IMR-90 (cell line): ENCODE data around the gene NOD1. TPM values are rescaled to one million over a fixed set of nuclear protein-coding genes. Genes with fewer than 3 reads are reported as not detected.

Experiments
- ATAC-seq: fragments of 200-7000 bp; cut with Tn5 transposase; 2 replicates; pipeline ENCODE4 v1.9.1; 2020; ENCODE audit warnings: low read depth, mild to moderate bottlenecking, moderate library complexity
- BruUV-seq: library from RNA; stranded (reverse); fragments of 400-500 nt; replicated peaks from 2 replicates; lab custom pipeline; 2021; lab: Mats Ljungman, UMichigan
- CTCF ChIA-PET: fragments of 300-600 bp; formaldehyde crosslinking; extraction: SDS; loops from one replicate; lab custom pipeline; 2021; ENCODE audit warnings: antibody characterized with exemption; lab: Yijun Ruan, JAX
- POLR2A ChIA-PET: fragments of 300-600 bp; sonication (Branson Sonifier 250); formaldehyde crosslinking; loops from one replicate; lab custom pipeline; 2022; ENCODE audit warnings: antibody characterized with exemption; ENCODE audit not compliant: unreplicated experiment; lab: Charles Lee
- DNase-seq: peaks from one replicate; pipeline ENCODE4 v3.0.0; 2013
- H2AFZ ChIP-seq: replicated peaks from 2 replicates; pipeline ENCODE3; 2013; ENCODE audit warnings: low read length, mild to moderate bottlenecking; ENCODE audit not compliant: poor library complexity
- H2AK5ac ChIP-seq: 2 replicates; pipeline ENCODE4 v1.6.1; 2013; ENCODE audit warnings: low read depth, low read length, inconsistent platforms
- H2AK9ac ChIP-seq: replicated peaks from 2 replicates; pipeline ENCODE3; 2013; ENCODE audit warnings: mild to moderate bottlenecking, low read depth, low read length, moderate library complexity; ENCODE audit not compliant: poor library complexity
- H2BK120ac ChIP-seq: 2 replicates; pipeline ENCODE4 v1.6.1; 2013; ENCODE audit warnings: low read depth, low read length, inconsistent platforms
- H2BK15ac ChIP-seq: 3 replicates; pipeline ENCODE4 v1.6.1; 2013; ENCODE audit warnings: low read depth, low read length, inconsistent platforms
- H2BK20ac ChIP-seq: 2 replicates; pipeline ENCODE4 v1.6.1; 2013; ENCODE audit warnings: low read depth, mild to moderate bottlenecking, inconsistent platforms, low read length, moderate library complexity
- H2BK5ac ChIP-seq: 2 replicates; pipeline ENCODE4 v1.6.1; 2013; ENCODE audit warnings: mild to moderate bottlenecking, low read depth, low read length, inconsistent platforms; ENCODE audit not compliant: poor library complexity, severe bottlenecking
- H3K14ac ChIP-seq: replicated peaks from 2 replicates; pipeline ENCODE4 v1.6.1; 2013; ENCODE audit warnings: low read depth, low read length, inconsistent platforms
- H3K18ac ChIP-seq: 2 replicates; pipeline ENCODE4 v1.6.1; 2013; ENCODE audit warnings: low read depth, low read length, control low read depth
- H3K23ac ChIP-seq: 2 replicates; pipeline ENCODE4 v1.6.1; 2013; ENCODE audit warnings: low read depth, low read length, inconsistent platforms
- H3K27ac ChIP-seq: 2 replicates; pipeline ENCODE4 v1.5.1; 2013; ENCODE audit warnings: mild to moderate bottlenecking, control low read depth, low read length; ENCODE audit not compliant: insufficient read depth
- H3K27me3 ChIP-seq: 2 replicates; pipeline ENCODE4 v1.6.1; 2013; ENCODE audit warnings: low read length; ENCODE audit not compliant: control insufficient read depth, insufficient read depth
- H3K36me3 ChIP-seq: 2 replicates; pipeline ENCODE4 v1.6.1; 2013; ENCODE audit warnings: low read length, mixed read lengths; ENCODE audit not compliant: control insufficient read depth, insufficient read depth
- H3K4ac ChIP-seq: 2 replicates; pipeline ENCODE4 v1.6.1; 2013; ENCODE audit warnings: low read depth, low read length, inconsistent platforms
- H3K4me1 ChIP-seq: 2 replicates; pipeline ENCODE4 v1.6.1; 2013; ENCODE audit warnings: low read length, mixed read lengths; ENCODE audit not compliant: control insufficient read depth, insufficient read depth
- H3K4me2 ChIP-seq: 2 replicates; pipeline ENCODE4 v1.6.1; 2013; ENCODE audit warnings: low read depth, mild to moderate bottlenecking, control low read depth, low read length, moderate library complexity
- H3K4me3 ChIP-seq: 2 replicates; pipeline ENCODE4 v1.5.1; 2013; ENCODE audit warnings: low read depth, mild to moderate bottlenecking, control low read depth, low read length, moderate library complexity; ENCODE audit not compliant: insufficient read depth
- H3K56ac ChIP-seq: 2 replicates; pipeline ENCODE4 v1.6.1; 2013; ENCODE audit warnings: low read length, inconsistent platforms; ENCODE audit not compliant: insufficient read depth; ENCODE audit errors: extremely low read depth
- H3K79me1 ChIP-seq, 2 experiments: 2 replicates each; pipeline ENCODE4 v1.6.1; 2013; ENCODE audit warnings: low read length in 2 of 2, inconsistent platforms in 1 of 2, low read depth in 1 of 2
- H3K9ac ChIP-seq: 2 replicates; pipeline ENCODE4 v1.6.1; 2013; ENCODE audit warnings: low read depth, low read length, control low read depth
- H3K9me1 ChIP-seq: 2 replicates; pipeline ENCODE4 v1.6.1; 2013; ENCODE audit warnings: low read length, inconsistent platforms; ENCODE audit not compliant: insufficient read depth
- H3K9me3 ChIP-seq: 2 replicates; pipeline ENCODE4 v1.6.1; 2013; ENCODE audit warnings: low read length; ENCODE audit not compliant: control insufficient read depth, insufficient read depth
- H4K20me1 ChIP-seq: 2 replicates; pipeline ENCODE4 v1.6.1; 2013; ENCODE audit warnings: low read length, inconsistent platforms; ENCODE audit not compliant: insufficient read depth
- H4K5ac ChIP-seq: 2 replicates; pipeline ENCODE4 v1.6.1; 2013; ENCODE audit warnings: mild to moderate bottlenecking, low read depth, low read length, control low read depth
- H4K8ac ChIP-seq, 2 experiments: 2 replicates each; pipeline ENCODE4 v1.6.1; 2013; ENCODE audit warnings: low read depth in 2 of 2, low read length in 2 of 2, control low read depth in 1 of 2, inconsistent platforms in 1 of 2
- H4K91ac ChIP-seq: 2 replicates; pipeline ENCODE4 v1.6.1; 2013; ENCODE audit warnings: low read depth, low read length, inconsistent platforms; ENCODE audit not compliant: insufficient read depth
- BHLHE40 ChIP-seq: fragments of 150-350 bp; IDR thresholded peaks from 2 replicates; pipeline ENCODE4 v1.6.1; 2016; ENCODE audit warnings: mild to moderate bottlenecking, low read depth, low read length
- CEBPB ChIP-seq: IDR thresholded peaks from 2 replicates; pipeline ENCODE4 v1.6.1; 2012; ENCODE audit warnings: low read depth, low read length, improper control_type of control experiment
- CHD1 ChIP-seq: IDR thresholded peaks from 2 replicates; pipeline ENCODE4 v1.6.1; 2012; ENCODE audit warnings: low read depth, low read length, improper control_type of control experiment
- CTCF ChIP-seq: conservative IDR thresholded peaks from 2 replicates; pipeline ENCODE4 v1.5.1; 2012; ENCODE audit warnings: mild to moderate bottlenecking, low read depth, low read length, improper control_type of control experiment
- ELK1 ChIP-seq: fragments of 150-350 bp; IDR thresholded peaks from 2 replicates; pipeline ENCODE4 v1.6.1; 2016; ENCODE audit warnings: low read depth, mild to moderate bottlenecking, low read length, moderate library complexity, borderline replicate concordance
- FOS ChIP-seq: fragments of 150-350 bp; IDR thresholded peaks from 2 replicates; pipeline ENCODE4 v1.6.1; 2016; ENCODE audit warnings: low read depth, low read length
- MAFK ChIP-seq: IDR thresholded peaks from 2 replicates; pipeline ENCODE4 v1.6.1; 2012; ENCODE audit warnings: low read depth, low read length, improper control_type of control experiment
- MAZ ChIP-seq: IDR thresholded peaks from 2 replicates; pipeline ENCODE4 v1.6.1; 2012; ENCODE audit warnings: low read depth, mild to moderate bottlenecking, low read length, improper control_type of control experiment, moderate library complexity, borderline replicate concordance
- MXI1 ChIP-seq: IDR thresholded peaks from 2 replicates; pipeline ENCODE4 v1.6.1; 2012; ENCODE audit warnings: low read depth, mild to moderate bottlenecking, low read length, moderate library complexity, borderline replicate concordance
- NFE2L2 ChIP-seq: fragments of 150-350 bp; IDR thresholded peaks from 2 replicates; pipeline ENCODE4 v1.6.1; 2016; ENCODE audit warnings: low read depth, mild to moderate bottlenecking, low read length
- POLR2A ChIP-seq: IDR thresholded peaks from 2 replicates; pipeline ENCODE4 v1.6.1; 2012; ENCODE audit warnings: mild to moderate bottlenecking, low read depth, low read length
- RAD21 ChIP-seq: IDR thresholded peaks from 2 replicates; pipeline ENCODE4 v1.6.1; 2012; ENCODE audit warnings: low read length, improper control_type of control experiment
- RCOR1 ChIP-seq: IDR thresholded peaks from 2 replicates; pipeline ENCODE4 v1.6.1; 2012; ENCODE audit warnings: mild to moderate bottlenecking, low read length, improper control_type of control experiment; ENCODE audit not compliant: insufficient replicate concordance
- RFX5 ChIP-seq: IDR thresholded peaks from 2 replicates; pipeline ENCODE4 v1.8.0; 2012; ENCODE audit warnings: low read depth, mild to moderate bottlenecking, low read length, moderate library complexity
- SMC3 ChIP-seq: fragments of 150-350 bp; IDR thresholded peaks from 2 replicates; pipeline ENCODE4 v1.6.1; 2016; ENCODE audit warnings: low read depth, mild to moderate bottlenecking, antibody characterized with exemption, low read length, moderate library complexity
- WGBS, 2 experiments: methylation state at CpG; one replicate each; pipeline versions ENCODE4 v1.1.5 to v1.1.7; 2013; ENCODE audit warnings: missing lambda C conversion rate in 2 of 2; ENCODE audit not compliant: insufficient read length in 1 of 2; ENCODE audit errors: extremely low coverage in 2 of 2; 5-methylcytosine and 5-hydroxymethylcytosine counted together
- dilution Hi-C: fragments of 300-500 bp; cut with HindIII; formaldehyde crosslinking; loops from one replicate; pipeline ENCODE4 v1.14.3; 2018; ENCODE audit warnings: low sequenced_read_pairs; ENCODE audit not compliant: unreplicated experiment
- in situ Hi-C: fragments of 300-500 bp; cut with MboI; formaldehyde crosslinking; loops from 3 replicates; pipeline ENCODE4 v1.14.3; 2019; ENCODE audit warnings: low sequenced_read_pairs, inconsistent platforms, mixed read lengths
- intact Hi-C: fragments of 100-400 bp; cut with micrococcal nuclease; formaldehyde crosslinking; loops from 2 replicates; pipeline ENCODE4 v1.10.0; 2022
- polyA plus RNA-seq, 3 experiments: library from polyadenylated mRNA; depleted of rRNA; stranded (reverse); fragments of >200 nt; gene quantifications; 2 replicates each; pipeline ENCODE4 v1.2.3, GENCODE V29; 2012; ENCODE audit warnings: low replicate concordance in 1 of 3
- total RNA-seq: library from RNA; depleted of rRNA; stranded (reverse); fragments of >200 nt; gene quantifications from 2 replicates; pipeline ENCODE4 v1.2.3, GENCODE V29; 2012

The NOD1 gene
- total and polyA plus RNA-seq, 2 of the 4 experiments (the other 2 are of a cell fraction) = 1.8 to 3.0 TPM

DNA sequence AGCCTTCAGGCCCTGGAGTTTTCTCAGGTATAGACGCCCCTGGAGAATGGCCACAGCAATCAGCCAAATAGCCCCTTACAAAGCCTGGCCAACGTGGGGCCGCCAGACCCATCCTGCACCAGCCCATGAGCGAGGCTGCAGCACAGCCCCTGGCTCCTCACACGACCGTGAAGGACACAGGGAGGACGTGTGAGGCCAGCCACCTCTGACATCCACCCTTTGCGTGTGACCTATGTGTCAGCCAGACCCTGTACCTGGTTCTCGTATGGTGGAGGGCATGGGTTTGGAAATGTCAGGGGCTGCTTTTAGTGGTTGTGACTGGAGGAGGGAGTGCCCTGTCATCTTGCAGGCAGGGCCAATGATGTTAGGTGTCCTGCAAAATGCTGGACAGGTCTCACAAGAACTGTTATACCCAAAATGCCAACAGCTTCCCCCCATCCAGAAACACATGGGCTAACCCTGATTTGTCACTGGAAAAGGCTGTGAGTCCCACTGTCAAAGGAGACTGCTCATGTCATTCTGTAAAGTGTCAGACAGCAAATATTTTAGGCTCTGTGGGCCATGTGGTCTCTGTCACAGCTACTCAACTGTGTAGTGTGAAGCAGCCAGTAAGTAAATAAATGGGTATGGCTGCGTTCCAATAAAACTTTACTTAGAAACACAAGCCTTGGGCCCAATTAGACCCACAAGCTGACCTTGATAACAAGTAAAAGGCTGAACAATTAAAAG is 30.0 kb downstream of the NOD1 start:
- ChIA-PET POLR2A (no interaction called here), CTCF (no interaction called here)
- Histone ChIP-seq H3K14ac (no peak overlapping the region; the same call in 1 of the 2 replicates), H3K4me1 (no peaks in the 10 kb centered on the region; the same call in 1 of the 2 replicates), H2BK20ac (no peak overlapping the region), H3K9ac (no peak overlapping the region; the same call in 1 of the 2 replicates), H4K8ac (no peak overlapping the region), H3K79me1 (0 out of 4 replicates have a peak, but pooled peaks cover 0 to 2% of the 10 kb centered on the region in 2 experiments), H2AFZ (no peak overlapping the region), H3K27ac (no peak overlapping the region), H3K4me3 (no peak overlapping the region), H3K18ac (no peak overlapping the region), H2AK9ac (no peak overlapping the region), H4K91ac (no peak overlapping the region), H2BK5ac (no peak overlapping the region), H3K36me3 (peaks cover 33% of the 10 kb centered on the region; the same call in 1 of the 2 replicates), H2BK120ac (no peak overlapping the region), H2AK5ac (no peak overlapping the region), H3K9me1 (peaks cover 4% of the 10 kb centered on the region; the same call in 1 of the 2 replicates), H3K9me3 (no peaks in the 10 kb centered on the region), H2BK15ac (no peak overlapping the region), H4K20me1 (no peaks in the 10 kb centered on the region), H4K5ac (no peak overlapping the region), H3K56ac (no peak overlapping the region), H3K27me3 (no peaks in the 10 kb centered on the region), H3K4ac (no peak overlapping the region), H3K4me2 (no peak overlapping the region), H3K23ac (no peak overlapping the region)
- in situ Hi-C loops = no loop called here
- dilution Hi-C loops = no loop called here
- DNase-seq = no peak
- TF ChIP-seq ELK1 (no peak), CHD1 (no peak), CEBPB (no peak), SMC3 (no peak), MAZ (no peak), RCOR1 (no peak), BHLHE40 (no peak), MXI1 (no peak), NFE2L2 (no peak), CTCF (no peak), RAD21 (no peak), FOS (no peak), POLR2A (no peak), MAFK (no peak), RFX5 (no peak)
- ATAC-seq = no peak
- BruUV-seq = no TSS peak
- intact Hi-C loops = no loop called here
- 68% methylated on average over 3 of the region's 10 CpGs; no CpG with 5 or more reads in 1 of the 2 experiments for WGBS, 2 experiments
